T-helper 2 cell treated with Interferon-gamma antibody and Interleukin-4, amounts not matched to agents 100 ng/mL and 5 ng/mL, for 36 hours (primary cell): ENCODE data around the gene MKRN1. TPM values are rescaled to one million over a fixed set of nuclear protein-coding genes. Genes with fewer than 3 reads are reported as not detected.
"Not testable (repeated sequence)": the region's sequence is repeated elsewhere in the genome, so short reads cannot be mapped to it uniquely, and the experiment has no call there.

Experiments used
- intact Hi-C: fragments of 100-400 bp; cut with micrococcal nuclease; formaldehyde crosslinking; loops from one replicate; pipeline ENCODE4 v1.15.1; 2023
- total RNA-seq: library from RNA; stranded (reverse); gene quantifications from 2 replicates; pipeline ENCODE4 v1.2.3, GENCODE V29; 2022

MKRN1 gene, protein sequence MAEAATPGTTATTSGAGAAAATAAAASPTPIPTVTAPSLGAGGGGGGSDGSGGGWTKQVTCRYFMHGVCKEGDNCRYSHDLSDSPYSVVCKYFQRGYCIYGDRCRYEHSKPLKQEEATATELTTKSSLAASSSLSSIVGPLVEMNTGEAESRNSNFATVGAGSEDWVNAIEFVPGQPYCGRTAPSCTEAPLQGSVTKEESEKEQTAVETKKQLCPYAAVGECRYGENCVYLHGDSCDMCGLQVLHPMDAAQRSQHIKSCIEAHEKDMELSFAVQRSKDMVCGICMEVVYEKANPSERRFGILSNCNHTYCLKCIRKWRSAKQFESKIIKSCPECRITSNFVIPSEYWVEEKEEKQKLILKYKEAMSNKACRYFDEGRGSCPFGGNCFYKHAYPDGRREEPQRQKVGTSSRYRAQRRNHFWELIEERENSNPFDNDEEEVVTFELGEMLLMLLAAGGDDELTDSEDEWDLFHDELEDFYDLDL
- 67.7 and 69.1 TPM in 2 replicates for total RNA-seq

GRCh38 chr7:140479062-140479738, at the start of gene MKRN1:
MKRN1 (minus strand) TSS chr7:140479505; CDS start chr7:140479344, 161 bp downstream.
- intact Hi-C loops: loop anchor here (1.0 to 10.0 kb wide), 11 partner anchors 76 to 1374 kb away; partner anchors contain the start of genes BRAF, MRPS33, NDUFB2 and SSBP1

DNA sequence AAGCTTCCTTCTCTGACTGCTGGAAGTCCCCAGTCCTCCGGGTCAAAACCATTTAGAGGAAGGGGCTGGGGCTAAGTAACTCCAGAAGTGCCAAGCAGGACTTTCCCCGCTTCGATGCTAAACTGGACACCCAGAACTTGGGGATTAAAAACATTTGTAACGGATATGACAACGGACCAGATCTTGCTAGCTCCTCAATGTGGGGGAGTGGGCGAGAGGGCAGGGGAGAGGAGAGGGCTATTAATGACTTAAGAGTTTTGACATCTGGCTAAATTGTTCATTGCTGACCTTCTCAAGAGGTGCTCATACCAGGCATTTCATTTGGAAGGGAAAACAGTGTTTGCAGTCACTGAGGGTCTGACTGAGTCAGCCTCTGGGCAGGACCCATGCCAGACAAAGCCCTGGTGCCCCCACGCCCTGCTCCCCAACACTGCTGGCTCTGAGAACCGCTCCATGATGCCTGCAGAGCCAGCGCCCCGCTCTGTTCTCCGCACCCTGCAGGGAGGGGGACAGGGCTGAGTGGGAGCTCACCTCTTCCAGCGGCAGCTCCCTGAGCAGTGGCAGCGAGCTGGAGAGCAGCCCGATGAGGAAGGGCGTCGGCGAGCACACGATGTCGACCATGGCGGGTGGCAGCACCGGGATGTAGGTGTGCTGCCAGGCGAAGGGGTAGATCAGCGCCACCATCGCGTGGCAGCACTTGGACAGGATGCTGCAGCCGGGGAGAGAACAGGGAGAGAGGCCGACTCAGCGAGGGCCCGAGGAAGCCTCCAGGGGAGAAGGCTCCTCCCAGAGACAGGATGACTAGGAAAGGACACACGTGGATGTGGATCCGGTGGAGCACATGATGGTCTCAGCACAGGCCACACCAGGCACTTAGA, 47.7 kb upstream of the MKRN1 start:
- intact Hi-C loops: no loop called here

DNA sequence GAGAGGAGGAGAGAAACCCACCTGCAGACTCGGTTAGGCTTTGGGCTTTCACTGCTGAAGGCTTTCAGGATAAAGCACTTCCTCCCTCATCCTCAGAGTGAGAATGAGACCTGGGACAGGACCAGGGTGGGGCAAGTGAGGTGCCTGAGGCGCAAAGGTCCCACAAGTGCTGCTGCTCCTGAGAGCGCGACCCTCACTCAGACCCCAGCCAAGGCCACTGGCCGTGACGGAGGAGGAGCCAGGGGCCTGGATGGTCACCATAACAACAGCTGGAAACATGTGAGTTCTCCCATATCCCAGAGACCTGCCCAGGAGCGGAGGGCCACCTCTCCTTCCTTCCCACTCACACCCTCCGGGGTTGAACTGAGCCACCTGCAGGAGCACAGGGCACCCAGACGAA, 46.9 kb upstream of the MKRN1 start:
- intact Hi-C loops: no loop called here

DNA sequence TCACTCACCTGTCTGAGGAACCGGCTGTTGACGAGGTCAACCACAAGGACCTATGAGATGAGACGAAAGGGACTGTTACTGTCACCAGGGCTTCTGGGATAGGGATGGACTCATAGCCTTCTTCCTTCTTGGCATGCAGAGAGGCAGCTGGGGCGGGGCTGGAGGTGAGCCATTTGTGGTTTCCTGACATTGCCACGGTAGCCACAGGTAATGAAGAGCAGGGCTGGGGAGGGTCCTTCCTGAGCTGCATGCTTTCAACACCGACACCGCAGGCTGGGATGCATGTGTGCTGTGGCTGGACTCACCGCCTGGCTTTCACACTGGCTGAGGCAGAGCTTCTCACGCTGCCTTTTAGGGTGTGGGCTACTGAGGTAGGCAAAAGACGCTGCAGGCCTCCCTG, 46.4 kb upstream of the MKRN1 start:
- intact Hi-C loops: no loop called here

- intact Hi-C loops: no loop called here
These were observed 42.1 kb upstream of the MKRN1 start for GRCh38 chr7:140521421-140521820.

GRCh38 chr7:140519007-140519399, 39.7 kb upstream of the MKRN1 start:
- intact Hi-C loops: loop anchor here (2.0 to 5.0 kb wide), 2 partner anchors 138 to 1013 kb away; no protein-coding TSS in a partner anchor

GRCh38 chr7:140518370-140519006, 39.2 kb upstream of the MKRN1 start:
- intact Hi-C loops: loop anchor here (2.0 to 5.0 kb wide), 2 partner anchors 138 to 1014 kb away; no protein-coding TSS in a partner anchor

- intact Hi-C loops: loop anchor here (2.0 to 5.0 kb wide), 2 partner anchors 139 to 1015 kb away; no protein-coding TSS in a partner anchor
These were observed 38.5 kb upstream of the MKRN1 start for GRCh38 chr7:140517546-140518369.

DNA sequence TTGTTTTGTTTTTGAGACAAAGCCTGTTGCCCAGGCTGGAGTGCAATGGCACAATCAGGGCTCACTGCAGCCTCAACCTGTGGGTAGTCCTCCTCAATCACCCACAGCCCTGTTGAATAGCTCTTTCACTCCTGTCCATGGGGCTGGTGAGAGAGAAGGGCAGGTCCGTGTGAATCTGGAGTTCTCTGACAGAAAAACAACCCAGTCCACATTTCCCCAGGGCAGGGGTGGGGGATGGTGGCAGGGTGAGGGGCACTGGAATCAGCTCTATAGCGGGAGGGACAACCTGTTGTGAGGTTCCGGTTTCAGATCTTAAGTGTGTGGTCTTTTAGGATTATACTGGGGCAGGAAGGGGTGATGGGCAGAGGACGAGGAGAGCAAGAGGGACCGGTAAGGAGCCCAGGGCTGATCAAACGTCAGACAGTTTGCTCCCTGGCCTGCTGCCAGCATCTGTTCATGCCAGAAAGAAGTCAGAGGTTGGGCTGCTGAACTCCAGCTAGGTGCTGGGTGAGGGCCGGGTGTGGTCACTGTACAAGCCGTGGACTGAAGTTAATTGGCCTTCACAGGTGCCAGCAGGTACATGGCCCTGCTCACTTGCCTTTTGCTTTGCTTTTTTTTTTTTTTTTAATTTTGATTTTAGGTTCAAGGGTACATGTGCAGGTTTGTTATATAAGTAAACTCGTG, 33.2 kb upstream of the MKRN1 start:
- intact Hi-C loops: no loop called here

DNA sequence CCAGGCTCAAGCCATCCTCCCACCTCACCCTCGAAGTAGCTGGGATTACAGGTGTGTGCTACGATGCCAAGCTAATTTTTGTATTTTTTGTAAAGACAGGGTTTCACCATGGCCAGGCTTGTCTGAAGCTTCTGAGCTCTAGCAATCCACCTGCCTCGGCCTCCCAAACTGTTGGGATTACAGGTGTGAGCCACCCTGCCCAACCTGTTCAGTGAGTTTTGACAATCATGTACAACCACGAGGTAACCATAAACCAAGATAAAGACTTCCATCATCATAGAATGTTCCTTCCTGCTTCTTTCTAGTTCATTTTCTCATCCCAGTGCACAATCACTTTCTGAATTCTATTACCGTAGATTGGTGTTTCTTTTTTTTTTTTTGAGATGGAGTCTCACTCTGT, 30.5 kb upstream of the MKRN1 start:
- intact Hi-C loops: no loop called here

- intact Hi-C loops: not testable (repeated sequence)
These were observed 28.3 kb upstream of the MKRN1 start for GRCh38 chr7:140507556-140507955.

DNA sequence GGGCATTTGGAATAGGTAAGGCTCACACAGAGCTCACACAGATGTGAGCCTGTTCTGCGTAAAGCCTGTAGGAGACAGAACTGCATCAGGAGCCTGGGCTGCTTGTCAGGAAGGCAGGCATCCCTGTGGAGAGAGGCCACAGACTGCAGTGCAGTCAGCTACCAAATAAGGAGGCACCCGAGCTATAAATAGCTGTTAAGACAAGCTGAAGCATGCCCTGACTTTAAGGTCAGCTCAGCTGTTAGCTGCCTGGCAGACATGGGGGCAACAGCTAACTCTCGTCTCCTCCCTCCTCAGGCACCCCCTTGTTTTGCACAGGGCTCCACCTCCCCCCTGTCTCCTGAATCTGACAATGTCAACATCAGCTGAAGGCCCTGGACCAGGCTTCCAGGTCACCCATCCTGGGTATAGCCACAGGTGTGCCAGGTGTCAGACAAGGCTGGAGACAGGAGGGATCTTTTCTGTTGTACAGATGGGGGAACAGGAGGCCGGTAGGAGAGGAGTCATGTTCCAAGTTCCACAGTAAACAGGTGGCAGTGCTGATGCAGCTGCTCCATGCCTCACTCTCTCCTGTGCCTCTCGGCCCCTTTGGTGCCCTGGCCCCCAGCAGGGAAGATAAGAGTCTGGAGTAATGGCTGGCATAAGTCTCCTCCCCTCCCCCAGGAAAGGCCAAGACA, 27.6 kb upstream of the MKRN1 start:
- intact Hi-C loops: no loop called here

- intact Hi-C loops: no loop called here
These were observed 22.7 kb upstream of the MKRN1 start for GRCh38 chr7:140501966-140502365.

GRCh38 chr7:140497807-140498206, 18.5 kb upstream of the MKRN1 start:
- intact Hi-C loops: not testable (repeated sequence)

DNA sequence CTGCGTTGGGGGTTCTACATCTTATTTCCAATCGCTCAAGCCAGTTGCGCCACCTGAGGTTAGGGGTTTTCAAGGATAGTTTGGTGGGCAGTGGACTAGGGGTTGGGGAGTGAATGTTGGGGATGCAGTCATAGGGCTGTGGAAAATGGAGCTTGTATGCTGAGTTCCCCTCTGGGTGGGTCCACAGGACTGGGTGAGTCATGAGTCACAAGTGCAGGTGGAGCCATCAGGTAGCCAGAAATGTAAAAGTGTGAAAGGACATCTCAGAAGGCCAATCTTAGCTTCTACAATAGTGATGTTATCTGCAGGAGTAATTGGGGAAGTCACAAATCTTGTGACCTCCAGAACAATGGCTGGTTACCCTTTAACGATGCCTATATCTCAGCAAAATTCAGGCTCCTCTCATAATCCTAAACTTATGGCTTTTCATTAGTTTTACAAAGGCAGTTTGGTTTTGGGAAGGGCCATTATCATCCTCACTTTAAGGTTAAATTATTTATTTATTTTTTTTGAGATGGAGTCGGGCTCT, 18.0 kb upstream of the MKRN1 start:
- intact Hi-C loops: no loop called here

- intact Hi-C loops: no loop called here
These were observed 16.3 kb upstream of the MKRN1 start for GRCh38 chr7:140495514-140496097.

GRCh38 chr7:140494867-140495266, 15.6 kb upstream of the MKRN1 start:
- intact Hi-C loops: no loop called here

DNA sequence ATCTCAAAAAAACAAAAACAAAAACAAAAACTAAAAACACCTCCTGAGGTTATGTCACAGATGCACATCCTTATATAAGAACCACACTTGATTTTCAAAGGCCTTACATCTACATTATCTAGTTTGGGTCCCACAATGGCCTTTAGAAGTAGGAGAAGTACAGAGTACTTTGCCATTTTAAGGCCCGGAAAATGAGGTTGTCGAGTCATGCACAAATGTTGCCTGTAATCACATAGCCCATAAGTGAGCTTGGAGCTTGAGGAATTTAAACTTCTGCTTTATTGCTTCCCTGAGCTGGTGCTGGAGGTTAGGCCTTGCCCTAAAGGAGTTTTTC, 9.7 kb upstream of the MKRN1 start:
- intact Hi-C loops: no loop called here
